Measurements from ENCODE around the gene AIP.

AIP gene

DNA sequence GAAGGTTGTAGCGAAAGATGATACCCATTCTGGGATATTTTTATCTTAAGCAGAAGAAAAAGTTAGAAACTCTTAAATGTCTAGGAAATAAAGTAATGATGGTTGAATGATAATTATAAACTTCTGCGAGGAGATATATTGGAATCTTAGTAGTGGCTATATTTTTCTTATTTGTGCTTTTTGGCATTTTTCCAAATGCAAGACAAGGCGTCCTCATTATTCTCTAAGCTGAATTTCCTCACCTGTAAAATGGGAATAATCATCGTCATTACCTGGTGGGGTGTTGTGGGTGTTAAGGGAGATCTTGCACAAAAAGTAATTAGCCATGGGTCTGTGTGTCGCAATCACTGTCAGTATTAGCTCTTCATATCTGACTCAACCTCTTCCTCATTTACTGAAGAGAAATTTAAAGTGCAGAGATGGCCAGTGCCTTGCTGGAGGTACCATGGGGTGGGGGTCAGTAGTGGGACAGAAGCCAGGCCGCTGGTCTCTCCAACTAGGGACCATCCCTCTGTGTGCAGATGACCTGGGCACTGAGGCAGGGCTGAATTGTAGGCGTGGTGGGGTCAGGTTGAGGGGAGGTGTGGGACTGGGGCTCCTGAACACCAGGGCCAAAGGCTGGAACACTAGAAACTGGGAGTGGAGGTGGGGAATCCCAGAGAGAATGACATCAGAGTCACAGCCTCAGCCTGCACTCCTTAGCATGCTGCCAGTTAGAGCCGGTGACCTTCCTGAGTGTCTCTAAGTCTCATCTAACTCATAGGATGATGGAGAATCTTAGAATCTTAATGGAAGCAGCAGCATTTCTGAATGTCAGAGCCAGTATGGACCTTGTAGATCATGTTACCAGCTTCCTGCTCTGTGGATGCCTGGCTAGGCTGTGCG is 18.2 kb downstream of the AIP start:
- H3K79me2 ChIP-seq = no peaks in the 10 kb centered on the region
- no peak overlapping the region for H3K4me2 ChIP-seq (ENCODE audit: low read length)
- no peak overlapping the region for H3K4me3 ChIP-seq (ENCODE audit: low read depth, low read length)
- H3K36me3 ChIP-seq (ENCODE audit: control insufficient read depth, insufficient read depth, low read length) = no peaks in the 10 kb centered on the region
- H2AFZ ChIP-seq = no peak overlapping the region
- H3K9ac ChIP-seq = no peak overlapping the region
- no peak overlapping the region for H3K27ac ChIP-seq
- H3K4me1 ChIP-seq = peaks cover 6% of the 10 kb centered on the region
- H3K9me3 ChIP-seq (ENCODE audit: control insufficient read depth, low read length) = no peaks in the 10 kb centered on the region
- no peaks in the 10 kb centered on the region for H3K27me3 ChIP-seq (ENCODE audit: control insufficient read depth, insufficient read depth, low read length)
- TF ChIP-seq, protein P1, sequence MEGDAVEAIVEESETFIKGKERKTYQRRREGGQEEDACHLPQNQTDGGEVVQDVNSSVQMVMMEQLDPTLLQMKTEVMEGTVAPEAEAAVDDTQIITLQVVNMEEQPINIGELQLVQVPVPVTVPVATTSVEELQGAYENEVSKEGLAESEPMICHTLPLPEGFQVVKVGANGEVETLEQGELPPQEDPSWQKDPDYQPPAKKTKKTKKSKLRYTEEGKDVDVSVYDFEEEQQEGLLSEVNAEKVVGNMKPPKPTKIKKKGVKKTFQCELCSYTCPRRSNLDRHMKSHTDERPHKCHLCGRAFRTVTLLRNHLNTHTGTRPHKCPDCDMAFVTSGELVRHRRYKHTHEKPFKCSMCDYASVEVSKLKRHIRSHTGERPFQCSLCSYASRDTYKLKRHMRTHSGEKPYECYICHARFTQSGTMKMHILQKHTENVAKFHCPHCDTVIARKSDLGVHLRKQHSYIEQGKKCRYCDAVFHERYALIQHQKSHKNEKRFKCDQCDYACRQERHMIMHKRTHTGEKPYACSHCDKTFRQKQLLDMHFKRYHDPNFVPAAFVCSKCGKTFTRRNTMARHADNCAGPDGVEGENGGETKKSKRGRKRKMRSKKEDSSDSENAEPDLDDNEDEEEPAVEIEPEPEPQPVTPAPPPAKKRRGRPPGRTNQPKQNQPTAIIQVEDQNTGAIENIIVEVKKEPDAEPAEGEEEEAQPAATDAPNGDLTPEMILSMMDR (IDR thresholded peaks at IDR 0.05) = no peak

DNA sequence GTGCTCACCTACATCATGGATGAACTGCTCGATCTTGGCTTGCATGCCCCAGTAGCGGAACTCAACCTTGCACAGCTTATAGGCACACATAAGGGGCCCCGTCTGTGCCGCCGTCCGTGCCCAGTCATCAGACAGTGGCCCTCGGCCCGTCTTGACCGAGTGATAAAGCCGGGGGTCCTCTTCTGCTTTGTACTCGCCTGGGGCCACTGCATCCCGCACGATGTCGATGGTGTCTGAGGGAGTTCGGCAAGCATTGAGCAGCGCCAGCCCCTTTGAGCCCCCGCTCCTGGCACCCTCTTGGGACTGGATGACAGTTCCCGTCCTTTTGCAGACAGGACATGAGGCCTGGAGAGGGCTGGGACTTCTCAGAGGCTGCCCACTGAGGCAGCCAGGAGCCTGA is 19.0 kb downstream of the AIP start:
- Histone ChIP-seq H3K4me2 (ENCODE audit: low read length) (no peak overlapping the region), H3K4me1 (peaks cover 6% of the 10 kb centered on the region), H3K27ac (no peak overlapping the region), H3K9me3 (ENCODE audit: control insufficient read depth, low read length) (no peaks in the 10 kb centered on the region), H3K27me3 (ENCODE audit: control insufficient read depth, insufficient read depth, low read length) (no peaks in the 10 kb centered on the region), H2AFZ (no peak overlapping the region), H3K9ac (no peak overlapping the region), H3K4me3 (ENCODE audit: low read depth, low read length) (no peak overlapping the region), H3K79me2 (no peaks in the 10 kb centered on the region), H3K36me3 (ENCODE audit: control insufficient read depth, insufficient read depth, low read length) (no peaks in the 10 kb centered on the region)
- TF ChIP-seq, protein P1 (IDR thresholded peaks at IDR 0.05) = no peak

DNA sequence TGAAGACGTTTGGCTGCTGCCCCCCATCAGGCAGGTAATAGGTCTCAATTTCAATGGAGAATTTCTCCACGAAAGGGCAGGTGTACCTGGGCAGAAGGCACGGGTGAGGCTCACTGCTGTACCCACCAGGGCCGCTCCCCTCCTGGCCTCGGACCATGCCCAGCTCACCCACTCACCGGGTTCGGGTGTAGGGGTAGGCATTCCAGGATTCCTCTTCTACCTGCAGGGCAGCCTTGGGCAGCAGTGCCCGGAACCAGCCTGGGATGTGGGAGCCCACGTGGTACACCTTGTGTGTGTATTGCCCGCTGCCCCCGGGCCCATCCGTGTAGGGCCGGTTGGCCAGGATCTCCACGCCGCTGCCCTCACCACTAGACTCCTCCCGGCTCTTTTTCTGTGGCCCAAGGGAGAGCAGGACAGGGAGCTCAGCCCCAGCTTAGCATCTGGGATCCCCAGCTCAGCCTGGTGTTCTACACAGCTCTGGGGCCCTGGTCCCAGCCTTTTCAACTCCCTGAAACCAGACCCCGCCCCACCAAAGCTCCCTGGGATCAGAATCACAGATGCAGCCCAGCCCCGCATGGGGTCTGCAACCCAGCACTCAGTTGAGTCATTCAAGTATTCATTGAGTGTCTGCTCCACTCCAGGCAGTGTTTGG is 19.6 kb downstream of the AIP start:
- H3K27me3 ChIP-seq (ENCODE audit: control insufficient read depth, insufficient read depth, low read length) = no peaks in the 10 kb centered on the region
- no peak overlapping the region for H2AFZ ChIP-seq
- H3K9ac ChIP-seq = no peak overlapping the region
- TF ChIP-seq, protein P1 (IDR thresholded peaks at IDR 0.05) = no peak
- no peaks in the 10 kb centered on the region for H3K36me3 ChIP-seq (ENCODE audit: control insufficient read depth, insufficient read depth, low read length)
- H3K9me3 ChIP-seq (ENCODE audit: control insufficient read depth, low read length) = no peaks in the 10 kb centered on the region
- H3K4me1 ChIP-seq = peaks cover 10% of the 10 kb centered on the region
- H3K27ac ChIP-seq = no peak overlapping the region
- H3K79me2 ChIP-seq = no peaks in the 10 kb centered on the region
- no peak overlapping the region for H3K4me3 ChIP-seq (ENCODE audit: low read depth, low read length)
- H3K4me2 ChIP-seq (ENCODE audit: low read length) = no peak overlapping the region

DNA sequence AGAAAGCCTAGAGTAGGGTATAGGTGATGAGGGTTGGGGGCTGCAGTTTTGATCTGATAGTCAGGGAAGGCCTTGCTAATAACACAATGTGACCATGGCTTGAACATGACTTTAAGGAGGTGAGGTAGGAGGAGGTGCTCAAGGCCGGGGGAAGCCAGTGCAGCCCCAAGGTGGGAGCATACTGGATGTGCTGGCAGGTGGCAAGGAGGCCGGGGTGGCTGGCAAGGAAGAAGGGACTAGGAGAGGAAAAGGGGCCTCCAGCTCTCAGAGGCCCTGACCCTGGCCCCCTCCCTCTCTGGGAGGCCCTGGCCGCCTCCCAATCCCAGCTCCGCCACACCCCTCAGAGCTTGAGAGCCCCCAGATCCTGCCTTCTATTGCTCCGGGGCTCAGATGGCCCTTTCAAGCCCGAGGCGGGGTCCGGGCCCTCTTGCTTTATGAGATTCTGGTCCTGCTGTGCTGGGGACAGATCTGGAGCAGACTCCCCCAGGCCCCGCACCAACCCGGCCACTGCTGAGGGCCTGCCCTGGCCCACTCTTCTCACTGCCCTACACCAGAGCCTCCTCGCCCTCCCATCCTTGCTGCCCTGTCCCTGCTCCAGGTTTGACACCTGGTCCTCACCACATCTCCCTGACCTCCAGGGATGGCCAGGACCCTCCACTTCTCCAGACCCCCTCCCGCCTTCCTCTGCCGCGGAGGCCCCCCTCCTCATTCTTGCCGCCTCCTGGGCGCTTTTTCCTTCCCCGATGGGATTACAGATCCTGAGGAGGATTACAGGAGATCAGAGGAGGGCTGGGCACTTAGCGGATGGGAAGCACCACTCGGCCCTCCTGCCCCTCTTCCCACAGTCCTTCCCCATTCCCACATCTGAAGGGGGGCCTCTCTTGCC is 20.5 kb downstream of the AIP start:
- Histone ChIP-seq H3K9ac (no peak overlapping the region), H3K4me3 (ENCODE audit: low read depth, low read length) (no peak overlapping the region), H3K9me3 (ENCODE audit: control insufficient read depth, low read length) (no peaks in the 10 kb centered on the region), H3K4me1 (peaks cover 10% of the 10 kb centered on the region), H3K4me2 (ENCODE audit: low read length) (peak overlapping the region; percentile 25), H2AFZ (no peak overlapping the region), H3K36me3 (ENCODE audit: control insufficient read depth, insufficient read depth, low read length) (no peaks in the 10 kb centered on the region), H3K27me3 (ENCODE audit: control insufficient read depth, insufficient read depth, low read length) (no peaks in the 10 kb centered on the region), H3K27ac (no peak overlapping the region), H3K79me2 (no peaks in the 10 kb centered on the region)
- TF ChIP-seq, protein P1 (IDR thresholded peaks at IDR 0.05) = no peak
